Loucy (cell line): ENCODE measurements around the gene POLG.

Source experiments
- EZH2phosphoT487 ChIP-seq: fragments of 200-600 bp; IDR thresholded peaks from 2 replicates; pipeline ENCODE4 v1.6.1; 2018; ENCODE audit warnings: antibody characterized with exemption, mild to moderate bottlenecking, moderate library complexity, borderline replicate concordance
- TF ChIP-seq, protein P1 (sequence below): fragments of 200-600 bp; sonication (generic); conservative IDR thresholded peaks from 2 replicates; pipeline ENCODE4 v1.5.1; 2014; ENCODE audit warnings: mild to moderate bottlenecking, antibody characterized with exemption, low read length

DNA sequence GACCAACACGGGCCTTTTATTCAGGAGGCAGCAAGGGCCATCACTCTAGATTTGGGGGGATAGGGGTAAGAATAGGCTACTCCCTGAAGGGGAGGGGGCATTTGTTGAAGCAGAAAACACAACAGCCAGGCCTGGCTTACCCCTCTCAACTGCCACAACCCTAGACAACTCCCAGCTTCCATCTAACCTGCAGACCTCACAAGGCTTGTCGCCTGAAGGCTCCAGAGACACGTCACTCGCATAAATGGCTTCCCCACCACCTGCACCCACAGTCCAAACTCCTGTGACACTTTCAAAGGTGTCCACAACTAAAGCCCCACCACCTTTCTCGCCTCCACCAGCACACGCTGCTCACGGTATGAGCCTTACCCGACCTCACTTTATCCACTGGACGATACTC, 14.9 kb downstream of the POLG start:
- TF ChIP-seq, protein P1, sequence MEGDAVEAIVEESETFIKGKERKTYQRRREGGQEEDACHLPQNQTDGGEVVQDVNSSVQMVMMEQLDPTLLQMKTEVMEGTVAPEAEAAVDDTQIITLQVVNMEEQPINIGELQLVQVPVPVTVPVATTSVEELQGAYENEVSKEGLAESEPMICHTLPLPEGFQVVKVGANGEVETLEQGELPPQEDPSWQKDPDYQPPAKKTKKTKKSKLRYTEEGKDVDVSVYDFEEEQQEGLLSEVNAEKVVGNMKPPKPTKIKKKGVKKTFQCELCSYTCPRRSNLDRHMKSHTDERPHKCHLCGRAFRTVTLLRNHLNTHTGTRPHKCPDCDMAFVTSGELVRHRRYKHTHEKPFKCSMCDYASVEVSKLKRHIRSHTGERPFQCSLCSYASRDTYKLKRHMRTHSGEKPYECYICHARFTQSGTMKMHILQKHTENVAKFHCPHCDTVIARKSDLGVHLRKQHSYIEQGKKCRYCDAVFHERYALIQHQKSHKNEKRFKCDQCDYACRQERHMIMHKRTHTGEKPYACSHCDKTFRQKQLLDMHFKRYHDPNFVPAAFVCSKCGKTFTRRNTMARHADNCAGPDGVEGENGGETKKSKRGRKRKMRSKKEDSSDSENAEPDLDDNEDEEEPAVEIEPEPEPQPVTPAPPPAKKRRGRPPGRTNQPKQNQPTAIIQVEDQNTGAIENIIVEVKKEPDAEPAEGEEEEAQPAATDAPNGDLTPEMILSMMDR, result no peak
- no peak for TF ChIP-seq EZH2phosphoT487
